G401 (cell line): ENCODE results near the gene CEP68. TPM values are rescaled to one million over a fixed set of nuclear protein-coding genes. Genes with fewer than 3 reads are reported as not detected.
A peak's percentile ranks its signal among the peaks of the same experiment; 100 is the strongest.

ENCODE experiments used
- DNase-seq: peaks from one replicate; pipeline ENCODE4 v3.0.0-alpha.2; 2015; ENCODE audit warnings: low spot score
- in situ Hi-C: cut with HindIII; loops from 2 replicates; pipeline ENCODE4 v1.10.0; 2016; ENCODE audit warnings: low sequenced_read_pairs, mixed read lengths
- total RNA-seq: library from RNA; depleted of rRNA; stranded (reverse); fragments of >200 nt; shearing (Covaris generic); gene quantifications from 2 replicates; pipeline ENCODE4 v1.2.3, GENCODE V29; 2014

CEP68 gene
- total RNA-seq, 1 experiment from 2014 or later, result 12.6 TPM

GRCh38 chr2:65053199-65053598 is 3.0 kb upstream of the CEP68 start:
- DNase-seq, result no peak
- in situ Hi-C loops, result no loop called here

DNA sequence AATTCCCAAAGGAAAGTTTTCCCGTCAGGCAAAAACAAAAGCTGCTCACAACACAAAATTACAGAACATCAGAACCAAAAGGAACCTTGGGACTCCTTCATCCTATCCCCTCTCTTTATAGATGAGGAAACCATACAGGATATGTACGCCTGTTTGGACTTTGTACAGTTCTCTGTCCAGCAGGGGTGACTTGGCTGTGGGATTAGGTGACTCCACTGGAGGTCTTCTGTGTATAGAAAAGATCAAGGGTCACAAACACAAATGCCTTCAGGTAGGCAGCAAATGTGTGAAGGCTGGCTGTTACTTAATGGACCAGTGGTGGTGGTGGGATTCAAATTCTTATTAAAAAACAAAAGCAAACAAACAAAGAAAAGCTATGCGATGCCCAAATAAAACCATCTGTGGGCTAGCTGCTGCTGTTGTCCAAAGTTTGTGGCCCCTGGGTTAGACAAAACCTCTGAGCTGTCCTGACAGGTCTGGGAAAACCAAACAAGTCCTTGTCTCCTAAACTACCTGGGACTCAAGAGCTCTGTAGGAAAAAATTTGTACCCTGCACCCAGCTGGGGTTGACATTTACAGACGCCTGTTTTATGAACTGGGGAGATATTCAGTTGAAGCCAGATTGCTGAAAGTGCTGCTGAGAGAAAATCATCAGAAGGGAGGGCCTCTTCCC is 1.3 kb upstream of the CEP68 start:
- in situ Hi-C loops, result no loop called here

GRCh38 chr2:65055422-65056214 is 598 bp upstream of the CEP68 start:
- in situ Hi-C loops, result no loop called here

More for the DNA sequence above, 1.3 kb upstream of the CEP68 start:
- no peak for DNase-seq

DNA sequence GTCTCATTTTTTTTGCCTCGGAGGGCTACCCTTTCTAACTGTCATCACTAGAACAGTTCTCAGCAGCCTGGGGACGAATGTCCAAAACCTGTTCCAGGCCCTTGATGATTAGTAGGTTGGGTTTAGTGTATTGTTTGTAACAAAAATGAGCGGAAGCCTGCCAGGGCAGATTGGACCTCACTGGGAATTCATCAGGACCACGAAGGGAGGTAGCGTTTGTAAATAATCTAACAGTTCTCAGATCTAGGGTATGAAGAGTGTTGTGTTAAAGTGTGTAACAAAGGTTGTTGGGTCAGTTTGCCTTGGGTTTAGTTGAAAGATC is 799 bp downstream of the CEP68 start:
- DNase-seq, result peak; percentile 36

More at GRCh38 chr2:65055422-65056214, 598 bp upstream of the CEP68 start:
- DNase-seq, result no peak

GRCh38 chr2:65057391-65058052 is 1.3 kb downstream of the CEP68 start:
- DNase-seq, result no peak
- in situ Hi-C loops, result no loop called here

More for the DNA sequence above, 799 bp downstream of the CEP68 start:
- in situ Hi-C loops, result no loop called here

- in situ Hi-C loops, result no loop called here
- DNase-seq, result no peak
Observed at GRCh38 chr2:65059071-65059470, 2.9 kb downstream of the CEP68 start.

DNA sequence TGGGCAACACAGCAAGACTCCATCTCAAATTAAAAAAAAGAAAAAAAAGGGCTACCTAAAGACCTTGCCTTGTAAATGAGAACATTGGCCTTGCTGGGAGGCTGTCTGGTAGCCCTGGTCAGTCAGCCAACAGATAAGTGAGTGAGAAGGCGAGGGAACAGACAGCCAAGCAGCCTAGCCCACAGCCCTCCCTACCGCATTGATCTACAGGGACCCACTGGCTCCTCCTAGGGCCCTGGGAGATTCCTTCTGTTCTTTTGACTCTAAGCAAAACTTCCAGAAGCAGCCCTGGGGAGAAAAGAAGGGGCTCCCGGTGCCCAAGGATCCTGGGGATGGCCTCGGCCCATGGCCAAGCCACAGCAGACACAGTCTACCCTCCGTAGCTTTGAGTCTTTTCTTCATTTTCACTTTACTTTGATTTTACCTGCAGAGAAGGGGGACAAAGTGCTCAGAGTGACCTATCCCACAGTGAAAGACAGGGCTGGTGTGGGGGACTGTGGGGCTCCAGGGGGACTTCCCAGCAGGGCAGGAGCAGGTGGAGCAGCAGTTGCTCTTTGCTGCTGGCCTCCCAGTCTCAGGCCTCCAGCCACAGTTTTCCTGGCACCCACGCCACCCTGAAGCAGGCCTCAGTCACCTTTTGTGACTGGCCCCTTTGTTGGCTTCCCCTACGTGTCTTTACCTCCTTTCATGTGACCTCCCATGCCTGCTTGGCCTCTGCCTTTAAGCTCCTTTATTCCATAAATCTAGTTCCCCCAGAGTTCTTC is 5.1 kb downstream of the CEP68 start:
- no peak for DNase-seq
- in situ Hi-C loops, result no loop called here

DNA sequence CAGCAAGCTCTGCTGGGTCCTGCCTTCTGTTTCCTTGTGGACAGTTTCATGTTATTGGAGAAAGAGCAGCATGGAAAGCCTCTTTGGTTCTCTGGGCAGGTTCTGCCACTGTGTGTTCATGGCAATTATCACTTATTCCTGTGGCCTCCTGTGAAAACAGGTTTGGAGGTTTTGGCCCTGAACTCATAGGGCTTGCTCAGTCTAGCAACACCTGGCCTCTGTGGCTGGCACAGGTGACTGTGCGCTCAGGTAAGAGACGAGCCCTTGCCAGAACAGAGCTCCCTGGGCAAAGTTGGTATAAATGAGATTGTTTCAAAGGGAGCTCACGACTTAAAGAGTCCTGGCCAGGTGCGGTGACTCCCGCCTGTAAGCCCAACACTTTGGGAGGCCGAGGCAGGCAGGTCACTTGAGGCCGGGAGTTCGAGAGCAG is 5.7 kb downstream of the CEP68 start:
- in situ Hi-C loops, result no loop called here
- DNase-seq, result no peak

DNA sequence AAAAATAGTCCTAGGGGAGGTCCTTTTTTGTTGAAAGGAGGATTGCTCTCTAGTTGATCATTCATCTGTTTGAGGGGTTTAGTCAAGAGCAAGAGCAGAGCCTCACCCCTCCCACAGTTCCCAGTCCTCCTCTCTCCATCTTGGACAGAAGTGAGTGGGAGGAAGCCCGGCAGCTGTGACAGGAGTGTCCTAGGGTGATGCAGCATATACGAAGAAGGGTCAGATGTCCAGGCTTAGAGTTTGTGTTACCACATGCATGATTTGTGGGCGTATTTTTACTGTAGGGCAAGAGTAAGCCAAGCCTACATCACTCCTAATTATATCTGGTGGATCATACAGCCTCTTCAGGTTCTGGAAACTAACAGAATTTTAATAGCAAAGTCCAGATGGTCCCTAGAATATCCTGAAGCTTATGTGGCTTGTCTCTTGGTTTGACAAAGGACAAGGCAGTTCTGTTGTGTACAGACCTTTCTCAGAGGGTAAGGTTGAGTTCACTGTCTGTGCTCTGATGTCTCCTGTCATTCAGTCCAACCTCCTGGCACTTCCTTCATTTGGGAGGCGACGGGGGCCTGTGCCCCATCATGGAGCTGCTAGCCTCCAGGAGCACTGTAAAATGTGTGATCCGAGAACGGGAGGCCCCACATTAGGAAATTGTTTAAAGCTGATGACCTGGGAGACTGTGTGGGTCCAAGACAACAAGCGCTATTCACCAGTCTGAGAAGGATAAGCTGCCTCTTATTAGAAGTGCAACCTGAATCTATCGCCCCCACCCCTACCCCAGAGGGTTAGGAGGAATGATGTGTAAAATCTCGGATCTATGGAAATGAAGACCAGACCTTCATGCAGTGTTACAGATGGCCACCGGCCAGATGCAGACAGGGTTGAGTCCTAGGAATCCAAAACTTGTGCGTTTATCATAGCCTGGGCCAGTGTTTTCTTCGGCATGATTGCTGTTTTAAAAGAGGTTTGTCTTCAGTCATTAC is 6.9 kb downstream of the CEP68 start:
- in situ Hi-C loops, result no loop called here
- DNase-seq, result peak; percentile 33

DNA sequence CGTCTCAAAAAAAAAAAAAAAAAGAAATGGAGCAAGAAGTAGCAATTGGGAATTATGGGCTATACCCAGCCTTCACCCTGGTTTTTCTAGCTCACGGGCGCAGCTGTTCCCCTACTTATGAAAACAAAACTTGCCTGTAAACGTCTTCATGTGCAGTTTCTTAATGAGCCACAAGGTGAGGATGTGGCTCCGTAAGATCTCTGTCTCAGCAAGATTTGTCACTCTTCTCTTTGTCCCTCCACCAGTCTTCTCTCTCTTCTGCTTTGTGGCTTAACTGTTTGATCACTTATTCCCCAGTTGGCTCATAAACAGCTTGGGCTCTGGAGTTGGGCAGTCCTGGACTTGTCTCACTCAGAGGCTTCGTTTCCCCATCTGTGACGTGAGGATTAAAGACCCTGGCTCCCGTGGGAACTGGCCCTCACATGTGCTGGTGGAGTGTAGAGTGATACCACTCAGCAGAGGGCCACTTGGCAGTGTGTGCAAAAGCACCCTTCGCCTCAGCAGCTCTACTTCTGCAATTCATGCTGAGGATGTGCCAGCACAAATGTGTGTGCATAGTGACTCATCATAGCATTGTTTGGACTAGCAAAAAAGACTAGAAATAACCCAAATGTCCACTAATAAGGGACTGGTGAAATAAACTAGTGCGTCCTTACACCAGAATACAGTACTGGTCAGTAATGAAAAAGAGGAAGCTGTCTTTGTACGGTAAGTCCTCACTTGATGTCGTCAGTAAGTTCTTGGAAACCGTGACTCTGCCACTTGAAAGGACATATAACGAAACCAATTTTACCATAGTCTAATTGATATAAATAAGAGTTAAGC is 8.7 kb downstream of the CEP68 start:
- DNase-seq, result peak; percentile 67
- in situ Hi-C loops, result no loop called here

DNA sequence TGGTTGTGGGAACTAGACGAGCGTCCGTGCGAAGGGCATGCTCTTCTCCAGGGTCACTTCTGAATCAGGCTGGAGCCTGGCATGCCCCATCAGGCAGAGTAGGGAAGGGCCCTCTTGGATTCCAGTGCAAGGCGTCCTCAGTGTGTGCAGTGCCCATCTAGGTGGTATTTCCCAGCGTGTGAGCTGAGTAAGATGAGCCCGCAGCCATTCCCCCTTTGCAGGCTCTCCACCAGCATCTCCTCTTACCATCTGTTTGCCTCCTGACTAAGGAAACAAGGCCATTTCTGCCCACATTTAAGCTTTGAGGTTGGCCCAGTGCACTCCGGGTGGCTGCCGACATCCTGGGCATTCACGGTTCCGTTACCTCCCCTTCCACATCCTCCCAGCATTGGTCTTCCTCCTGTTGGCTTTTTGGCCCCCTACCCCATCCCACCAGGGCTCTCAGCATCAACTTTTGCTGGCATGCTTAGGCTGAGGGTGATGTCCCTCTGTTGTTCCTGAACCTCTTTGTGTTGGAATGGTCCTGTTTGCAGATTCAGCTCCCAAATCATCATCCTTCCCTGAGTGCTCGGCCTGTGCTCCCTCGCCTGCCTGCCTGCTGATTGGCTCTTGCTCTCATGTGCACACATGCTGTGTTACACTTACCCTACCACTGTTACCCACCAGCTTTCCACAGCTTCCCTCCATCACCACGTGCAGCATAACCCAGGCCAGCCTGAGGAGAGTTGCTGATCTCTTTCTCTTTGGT is 11.8 kb downstream of the CEP68 start:
- in situ Hi-C loops, result no loop called here
- peak; percentile 54 for DNase-seq

- in situ Hi-C loops, result no loop called here
- no peak for DNase-seq
Observed at GRCh38 chr2:65069439-65069824, 13.2 kb downstream of the CEP68 start.

DNA sequence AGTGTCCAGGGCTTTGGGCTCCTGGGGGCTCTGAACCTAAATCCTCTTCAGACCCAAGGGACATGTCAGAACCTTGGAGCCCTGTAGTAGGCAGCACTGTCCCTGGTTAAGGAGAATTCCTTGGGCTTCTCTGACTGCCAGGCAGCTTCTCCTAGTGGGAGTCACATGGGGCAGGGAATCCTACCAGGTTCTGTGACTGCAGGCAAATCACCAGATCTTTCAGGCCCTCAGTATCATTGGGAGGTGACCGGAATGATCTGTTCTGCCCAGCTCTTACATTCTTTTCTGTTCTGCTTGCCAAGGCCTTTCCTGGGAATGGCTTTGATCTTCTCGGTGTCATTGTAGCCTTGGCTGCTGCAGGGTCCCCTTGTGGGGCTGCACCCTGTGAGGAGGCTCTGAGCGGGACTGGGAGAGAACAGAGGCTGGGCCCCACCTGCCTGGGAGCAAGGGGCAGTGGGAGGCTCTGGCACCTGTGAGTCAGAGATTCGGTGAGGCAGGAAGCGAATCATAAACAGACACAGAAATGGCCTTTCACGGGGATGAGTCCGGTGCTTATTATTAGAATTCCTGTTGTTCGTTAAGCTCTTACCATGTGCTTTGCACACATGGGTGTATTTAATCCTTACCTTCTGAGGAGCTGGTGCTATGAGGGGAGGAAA is 14.1 kb downstream of the CEP68 start:
- in situ Hi-C loops, result no loop called here
- peak; percentile 67 for DNase-seq

- DNase-seq, result no peak
- in situ Hi-C loops, result no loop called here
Observed at GRCh38 chr2:65070856-65071255, 14.6 kb downstream of the CEP68 start.

- in situ Hi-C loops, result no loop called here
- peak; percentile 32 for DNase-seq
Observed at GRCh38 chr2:65071499-65072180, 15.4 kb downstream of the CEP68 start.
